GM19239 (cell line): ENCODE measurements around the gene IFNGR2.
"Not testable (repeated sequence)": the region's sequence is repeated elsewhere in the genome, so short reads cannot be mapped to it uniquely, and the experiment has no call there.

ENCODE experiments used
- DNase-seq: peaks from one replicate; pipeline ENCODE4 v3.0.0; 2011; ENCODE audit warnings: low spot score; ENCODE audit not compliant: insufficient read length
- FAIRE-seq: peaks from 2 replicates; lab custom pipeline; 2011; peaks lifted over from hg19 to GRCh38; lab: Jason Lieb, UNC

Gene IFNGR2

GRCh38 chr21:33403128-33403785 is at the start of gene IFNGR2:
IFNGR2 (plus strand) TSS chr21:33403413; CDS start chr21:33403544, 131 bp downstream.
- DNase-seq: no peak
- FAIRE-seq: no peak

DNA sequence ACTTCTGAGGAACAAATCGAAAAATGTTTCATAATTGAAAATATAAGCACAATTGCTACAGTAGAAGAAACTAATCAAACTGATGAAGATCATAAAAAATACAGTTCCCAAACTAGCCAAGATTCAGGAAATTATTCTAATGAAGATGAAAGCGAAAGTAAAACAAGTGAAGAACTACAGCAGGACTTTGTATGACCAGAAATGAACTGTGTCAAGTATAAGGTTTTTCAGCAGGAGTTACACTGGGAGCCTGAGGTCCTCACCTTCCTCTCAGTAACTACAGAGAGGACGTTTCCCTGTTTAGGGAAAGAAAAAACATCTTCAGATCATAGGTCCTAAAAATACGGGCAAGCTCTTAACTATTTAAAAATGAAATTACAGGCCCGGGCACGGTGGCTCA is 47.9 kb upstream of the IFNGR2 start:
- FAIRE-seq: peak; percentile 48
- no peak for DNase-seq

- DNase-seq (no peak), FAIRE-seq (no peak)
Measured at GRCh38 chr21:33355996-33356395, 47.2 kb upstream of the IFNGR2 start.

DNA sequence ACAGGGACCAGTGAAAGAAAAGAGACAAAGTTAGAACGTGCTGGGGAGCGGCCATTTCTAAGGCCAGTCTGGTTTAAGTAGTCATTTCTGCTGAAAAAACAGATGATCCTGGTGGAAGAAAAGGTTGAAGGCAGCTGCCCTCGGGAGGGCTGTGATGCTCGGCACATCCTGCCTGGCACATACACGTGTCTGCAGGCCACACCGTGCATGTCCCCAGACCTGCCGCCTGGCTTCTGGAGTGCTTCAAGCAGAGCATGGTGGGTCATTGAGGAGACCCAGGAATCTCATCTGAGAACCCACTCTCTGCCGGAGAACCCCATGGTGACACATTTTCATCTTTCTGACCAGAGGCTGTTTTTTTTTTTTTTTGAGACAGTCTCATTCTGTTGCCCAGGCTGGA is 46.0 kb upstream of the IFNGR2 start:
- no peak for DNase-seq
- no peak for FAIRE-seq

GRCh38 chr21:33359446-33359845 is 43.8 kb upstream of the IFNGR2 start:
- DNase-seq: no peak
- no peak for FAIRE-seq

- FAIRE-seq (no peak), DNase-seq (no peak)
Measured at GRCh38 chr21:33360281-33360680, 42.9 kb upstream of the IFNGR2 start.

- peak; percentile 97 for FAIRE-seq
Measured at GRCh38 chr21:33360881-33361602, 42.2 kb upstream of the IFNGR2 start.

GRCh38 chr21:33362044-33362555 is 41.1 kb upstream of the IFNGR2 start:
- DNase-seq (no peak), FAIRE-seq (no peak)

More at GRCh38 chr21:33360881-33361602, 42.2 kb upstream of the IFNGR2 start:
- peak; percentile 62 for DNase-seq

DNA sequence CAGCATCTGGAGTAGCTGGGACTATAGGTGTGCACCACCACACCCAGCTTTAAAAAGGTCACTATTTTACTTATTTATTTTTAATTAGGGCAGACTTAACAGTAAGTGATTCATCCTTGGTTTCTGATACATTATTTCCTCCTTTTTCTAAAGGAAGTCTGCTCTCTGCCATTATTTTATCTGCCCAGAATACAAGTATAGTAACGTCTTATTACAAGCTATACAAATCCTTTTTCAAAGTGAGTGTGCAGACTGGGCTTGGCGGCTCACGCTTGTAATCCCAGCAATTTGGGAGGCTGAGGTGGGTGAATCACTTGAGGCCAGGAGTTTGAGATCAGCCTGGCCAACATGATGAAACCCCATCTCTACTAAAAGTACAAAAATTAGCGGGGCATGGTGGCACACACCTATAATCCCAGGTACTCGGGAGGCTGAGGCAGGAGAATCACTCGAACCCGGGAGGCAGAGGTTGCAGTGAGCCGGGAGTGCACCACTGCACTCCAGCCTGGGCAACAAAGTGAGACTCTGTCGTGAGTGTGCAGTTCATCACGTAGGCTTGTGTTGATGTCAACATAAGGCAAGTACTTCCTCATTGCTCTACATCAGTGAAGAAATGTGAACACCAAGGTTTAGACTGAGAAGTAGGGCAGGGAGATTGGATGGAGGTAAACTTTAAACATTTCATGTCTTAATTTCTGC is 39.2 kb upstream of the IFNGR2 start:
- FAIRE-seq, DNase-seq: not testable (repeated sequence)

DNA sequence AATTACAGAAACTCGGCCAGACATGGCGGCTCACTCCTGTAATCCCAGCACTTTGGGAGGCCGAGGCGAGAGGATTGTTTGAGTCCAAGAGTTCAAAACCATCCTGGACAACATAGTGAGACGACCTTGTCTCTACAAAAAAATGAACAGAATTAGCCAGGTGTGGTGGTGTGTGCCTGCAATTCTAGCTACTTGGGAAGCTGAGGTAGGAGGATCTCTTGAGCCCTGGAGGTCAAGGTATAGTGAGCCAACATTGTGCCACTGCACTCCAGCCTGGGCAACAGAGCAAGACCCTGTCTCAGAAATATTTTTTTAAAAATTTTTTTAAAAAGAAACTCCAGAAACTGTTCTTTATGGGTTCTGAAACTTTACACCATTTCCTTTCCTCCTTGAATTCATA is 38.4 kb upstream of the IFNGR2 start:
- no peak for DNase-seq
- no peak for FAIRE-seq

DNA sequence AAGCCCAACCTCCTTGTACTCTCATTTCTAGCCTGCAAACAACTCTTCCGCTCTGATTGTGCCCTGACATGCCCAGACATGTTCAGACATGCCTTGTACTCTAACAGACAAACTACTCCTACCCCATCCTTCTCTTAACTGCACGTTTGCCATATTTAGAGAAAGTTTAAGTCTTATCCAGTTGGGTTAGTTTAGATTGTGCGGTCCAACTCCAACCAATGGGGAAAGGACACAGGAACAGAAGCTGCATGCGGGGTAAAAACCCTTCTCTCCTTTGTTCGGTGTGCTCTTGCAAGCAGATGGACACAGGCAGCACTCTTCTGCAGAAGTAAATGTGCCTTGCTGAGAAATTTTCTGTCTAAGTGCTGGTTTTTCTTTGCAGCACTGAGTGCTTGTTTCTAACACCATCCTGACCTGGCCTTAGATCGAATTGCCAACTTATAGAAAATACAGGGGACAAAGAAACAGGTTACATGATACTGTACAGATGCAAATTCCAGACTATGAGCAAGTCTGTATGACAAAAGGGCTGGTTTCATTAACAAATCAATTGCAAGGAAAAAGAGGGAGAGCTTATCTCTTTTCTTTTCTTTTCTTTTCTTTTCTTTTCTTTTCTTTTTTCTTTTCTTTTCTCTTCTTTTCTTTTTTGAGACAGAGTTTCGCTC is 35.8 kb upstream of the IFNGR2 start:
- DNase-seq (no peak), FAIRE-seq (no peak)

DNA sequence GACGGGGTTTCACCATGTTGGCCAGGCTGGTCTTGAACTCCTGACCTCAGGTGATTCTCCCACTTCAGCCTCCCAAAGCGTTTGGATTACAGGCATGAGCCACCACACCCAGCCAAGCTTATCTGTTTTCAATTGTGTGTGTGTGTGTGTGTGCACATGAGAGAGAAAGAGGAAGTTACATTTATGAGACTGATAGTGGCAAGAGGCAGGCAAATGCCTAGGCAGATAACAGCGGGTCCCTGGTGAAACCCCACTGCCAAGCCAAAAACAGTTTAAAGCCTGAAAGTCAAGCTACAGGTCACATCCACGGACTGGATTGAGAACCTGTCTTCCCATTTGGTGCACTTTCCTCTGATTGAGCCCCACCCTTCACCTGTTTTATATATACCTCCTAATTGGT is 35.1 kb upstream of the IFNGR2 start:
- DNase-seq (no peak), FAIRE-seq (no peak)

DNA sequence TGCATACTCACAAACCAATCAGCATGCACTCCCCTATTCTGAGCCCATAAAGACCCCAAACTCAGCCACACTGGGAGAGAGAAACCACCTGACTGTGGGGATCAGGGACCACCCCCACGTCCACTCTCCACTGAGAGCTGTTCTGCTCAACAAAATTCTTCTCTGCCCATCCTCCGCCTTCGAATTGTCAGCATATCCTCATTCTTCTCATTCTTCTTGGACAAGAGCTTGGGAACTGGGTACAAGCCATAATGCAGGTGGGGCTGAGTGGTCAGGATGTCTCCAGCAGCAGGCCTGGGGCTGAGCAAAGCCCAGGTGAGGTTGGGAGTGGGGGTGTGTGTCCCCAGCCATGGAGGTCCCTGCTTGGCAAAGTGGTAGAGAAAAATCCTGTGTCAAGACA is 34.6 kb upstream of the IFNGR2 start:
- no peak for FAIRE-seq
- DNase-seq: no peak

DNA sequence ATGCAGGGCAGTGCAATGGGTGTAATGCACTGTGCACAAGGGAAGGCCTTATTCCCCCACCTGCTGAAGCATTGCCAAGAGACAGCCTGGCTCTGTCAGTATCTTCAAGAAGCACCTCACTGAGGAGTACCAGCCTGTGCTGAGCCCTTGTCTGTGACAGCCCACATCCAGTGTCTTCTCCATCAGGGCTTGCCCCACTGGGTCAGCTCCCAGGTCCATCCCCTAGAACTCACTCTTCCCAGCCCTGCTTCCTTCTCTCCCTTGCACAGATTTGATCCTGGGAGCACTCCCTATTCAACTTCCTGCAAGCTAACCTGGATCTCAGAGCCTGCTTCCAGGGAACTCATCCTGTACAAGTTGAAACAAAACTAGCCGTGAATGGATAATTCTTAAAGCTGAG is 33.6 kb upstream of the IFNGR2 start:
- DNase-seq (no peak), FAIRE-seq (no peak)

GRCh38 chr21:33370305-33370704 is 32.9 kb upstream of the IFNGR2 start:
- DNase-seq: no peak
- no peak for FAIRE-seq

DNA sequence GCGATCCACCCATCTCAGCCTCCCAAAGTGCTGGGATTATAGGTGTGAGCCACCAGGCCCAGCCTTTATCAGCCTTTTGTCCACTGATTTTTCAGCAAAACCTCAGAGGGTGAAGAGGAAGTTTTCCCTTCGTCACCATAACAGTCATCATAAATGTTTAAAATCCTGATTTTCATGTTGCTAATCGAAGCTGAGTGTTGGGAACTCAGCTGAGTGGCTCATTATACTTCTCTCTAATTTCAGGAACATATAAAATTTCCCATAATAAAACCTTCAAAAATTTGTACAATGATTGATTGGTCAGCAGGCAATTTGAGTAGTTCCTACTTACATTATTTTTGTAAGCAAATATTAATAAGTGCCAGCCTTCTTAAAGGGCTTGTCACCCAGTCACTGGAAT is 31.8 kb upstream of the IFNGR2 start:
- DNase-seq: no peak
- no peak for FAIRE-seq

DNA sequence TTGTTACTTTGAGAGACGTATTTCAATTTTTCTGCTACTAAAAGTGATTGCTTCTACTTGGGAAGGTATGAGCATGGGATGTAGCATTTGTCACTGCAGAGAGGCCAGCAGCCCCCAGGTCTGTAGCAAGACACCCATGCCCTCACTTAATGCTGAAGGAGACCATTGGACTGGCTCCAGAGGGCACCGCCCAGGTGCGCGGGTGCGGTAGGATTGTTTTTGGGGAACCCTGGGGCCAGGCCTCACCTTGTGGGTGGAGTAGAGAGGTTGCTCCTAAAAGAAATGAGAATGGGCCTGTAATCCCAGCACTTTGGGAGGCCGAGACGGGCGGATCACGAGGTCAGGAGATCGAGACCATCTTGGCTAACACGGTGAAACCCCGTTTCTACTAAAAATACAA is 30.6 kb upstream of the IFNGR2 start:
- DNase-seq (no peak), FAIRE-seq (no peak)

- no peak for FAIRE-seq
- no peak for DNase-seq
Measured at GRCh38 chr21:33373451-33373850, 29.8 kb upstream of the IFNGR2 start.

DNA sequence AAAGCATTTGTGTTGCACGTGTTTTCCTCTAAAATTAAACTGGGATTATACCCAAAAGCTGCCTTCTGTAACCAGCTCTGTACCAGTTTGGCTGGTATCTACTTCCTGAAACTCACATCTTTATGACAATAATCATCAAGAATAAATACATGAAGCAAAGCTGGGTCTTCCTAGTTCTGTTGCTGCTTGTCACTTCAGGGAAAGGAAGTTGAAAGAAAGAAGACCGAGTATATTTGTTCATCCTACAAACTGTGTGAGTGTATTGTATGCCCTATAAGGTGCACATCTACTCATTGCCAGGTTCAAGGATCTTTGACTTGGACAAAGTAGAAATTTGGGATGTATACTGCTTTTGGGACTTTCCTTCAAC is 29.1 kb upstream of the IFNGR2 start:
- DNase-seq (no peak), FAIRE-seq (peak; percentile 65)

DNA sequence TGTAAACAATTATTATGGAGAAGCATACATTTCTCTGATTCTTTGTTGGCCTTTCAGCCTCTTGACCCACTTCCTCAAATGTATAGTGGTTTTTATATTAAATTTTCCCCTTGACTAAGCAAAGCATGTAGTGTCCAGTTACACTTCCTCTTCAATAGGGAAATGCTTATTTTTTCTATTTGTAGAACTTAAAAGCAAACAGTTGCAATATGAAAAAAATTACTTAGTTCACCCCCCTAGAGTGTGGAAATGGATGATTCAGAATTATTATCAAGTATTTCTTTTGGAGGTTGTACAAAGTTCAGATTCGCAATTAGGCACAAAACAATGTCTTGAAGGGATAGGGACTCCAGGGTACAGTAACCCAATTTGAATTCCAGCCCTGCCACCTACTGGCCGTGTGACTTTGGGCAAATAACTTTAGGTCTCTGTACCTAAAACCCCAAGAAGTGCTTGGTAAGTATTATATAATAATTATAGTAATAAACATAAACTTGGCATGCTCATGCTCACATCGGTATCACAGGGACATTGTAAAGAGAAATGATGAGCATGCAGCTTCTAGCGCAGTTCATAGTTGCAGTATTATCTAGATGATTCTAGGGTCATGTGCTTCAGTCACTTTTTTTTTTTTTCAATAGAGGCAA is 28.6 kb upstream of the IFNGR2 start:
- peak; percentile 64 for FAIRE-seq
- DNase-seq: no peak
